HG02870 (cell line): ENCODE measurements around the gene CTU1.
A peak's percentile ranks its signal among the peaks of the same experiment; 100 is the strongest.

ENCODE experiments used
- ATAC-seq: cut with Tn5 transposase; IDR thresholded peaks from one replicate; pipeline ENCODE4 v1.9.1; 2021; ENCODE audit warnings: mild to moderate bottlenecking, moderate library complexity; ENCODE audit not compliant: unreplicated experiment

Gene CTU1

DNA sequence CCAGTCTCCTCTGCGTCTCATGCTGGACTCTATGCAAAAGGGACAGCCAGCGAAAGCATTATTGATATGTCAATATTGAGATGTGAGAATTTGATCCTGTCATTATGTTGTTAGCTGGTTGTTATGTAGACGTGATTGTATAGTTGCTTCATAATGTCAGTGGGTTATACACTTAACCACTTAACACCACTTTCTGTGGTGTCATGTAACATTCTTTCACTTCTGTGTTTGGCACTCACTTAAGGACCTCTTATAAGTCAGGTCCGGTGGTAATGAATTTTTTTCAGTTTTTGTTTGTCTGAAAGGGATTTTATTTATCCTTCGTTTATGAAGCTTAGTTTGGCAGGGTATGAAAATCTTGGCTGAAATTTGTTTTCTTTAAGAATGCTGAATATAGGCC is 26.8 kb upstream of the CTU1 start:
- no peak for ATAC-seq

DNA sequence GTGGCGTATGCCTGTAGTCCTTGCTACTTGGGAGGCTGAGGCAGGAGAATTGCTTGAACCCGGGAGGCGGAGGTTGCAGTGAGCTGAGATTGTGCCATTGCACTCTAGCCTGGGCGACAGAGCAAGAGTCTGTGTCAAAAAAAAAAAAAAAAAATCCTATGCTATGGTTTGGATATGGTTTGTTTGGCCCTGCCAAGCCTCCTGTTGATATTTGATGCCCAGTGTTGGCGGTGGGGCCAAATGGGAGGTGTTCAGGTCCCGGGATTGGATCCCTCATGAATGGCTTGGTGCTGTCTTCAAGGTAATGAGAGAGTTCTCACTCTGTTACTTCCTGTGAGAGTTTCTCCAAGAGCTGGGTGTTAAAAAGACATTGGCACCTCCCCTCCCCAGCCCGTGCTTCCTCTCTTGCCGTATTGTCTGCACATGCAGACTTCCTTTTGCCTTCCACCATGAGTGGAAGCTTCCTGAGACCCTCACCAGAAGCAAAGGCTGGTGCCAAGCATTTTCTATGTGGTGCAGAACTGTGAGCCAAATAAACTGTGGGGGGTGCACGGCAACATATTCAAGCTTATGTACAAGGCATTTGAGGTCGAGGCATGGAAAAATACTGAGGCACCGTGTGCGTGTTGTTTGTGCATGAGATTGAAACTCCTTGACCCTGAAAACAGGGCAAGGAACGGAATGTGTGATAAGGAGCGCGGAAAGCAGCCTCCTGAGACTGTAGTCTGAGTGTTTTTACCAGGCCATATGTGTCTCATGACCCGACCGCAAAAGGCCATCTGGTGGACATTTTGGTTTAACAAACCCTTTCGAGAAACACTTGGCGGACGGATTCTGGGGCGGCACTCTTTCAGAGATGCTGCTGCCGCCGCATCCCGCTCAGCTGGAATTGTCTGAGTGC is 23.8 kb upstream of the CTU1 start:
- no peak for ATAC-seq

DNA sequence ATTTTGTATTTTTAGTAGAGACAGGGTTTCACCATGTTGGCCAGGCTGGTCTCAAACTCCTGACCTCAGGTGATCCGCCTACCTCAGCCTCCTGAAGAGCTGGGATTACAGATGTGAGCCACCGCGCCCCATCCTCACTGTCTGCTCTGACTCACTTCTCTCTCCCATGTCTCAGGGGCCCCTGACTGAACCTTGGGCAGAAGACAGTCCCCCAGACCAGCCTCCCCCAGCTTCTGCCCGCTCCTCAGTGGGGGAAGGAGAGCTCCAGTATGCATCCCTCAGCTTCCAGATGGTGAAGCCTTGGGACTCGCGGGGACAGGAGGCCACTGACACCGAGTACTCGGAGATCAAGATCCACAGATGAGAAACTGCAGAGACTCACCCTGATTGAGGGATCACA is 21.5 kb upstream of the CTU1 start:
- no peak for ATAC-seq

DNA sequence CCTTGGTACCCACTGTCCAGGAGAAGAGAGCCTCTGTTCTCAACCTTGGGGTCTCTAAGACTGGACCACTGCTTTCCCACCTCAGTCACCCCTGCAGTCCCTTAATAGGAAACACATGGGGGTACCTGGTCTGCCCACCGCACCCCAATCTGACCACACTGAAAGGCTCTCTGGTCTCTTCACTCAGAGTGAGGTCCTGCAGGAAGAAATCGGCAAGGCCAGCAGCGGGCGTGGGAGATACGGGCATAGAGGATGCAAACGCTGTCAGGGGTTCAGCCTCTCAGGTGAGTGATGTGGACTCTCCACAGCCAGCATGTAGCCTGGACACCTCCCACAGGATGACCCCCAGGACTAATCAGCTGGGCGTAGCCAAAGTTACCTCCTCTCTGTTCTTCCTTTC is 20.0 kb upstream of the CTU1 start:
- no peak for ATAC-seq

DNA sequence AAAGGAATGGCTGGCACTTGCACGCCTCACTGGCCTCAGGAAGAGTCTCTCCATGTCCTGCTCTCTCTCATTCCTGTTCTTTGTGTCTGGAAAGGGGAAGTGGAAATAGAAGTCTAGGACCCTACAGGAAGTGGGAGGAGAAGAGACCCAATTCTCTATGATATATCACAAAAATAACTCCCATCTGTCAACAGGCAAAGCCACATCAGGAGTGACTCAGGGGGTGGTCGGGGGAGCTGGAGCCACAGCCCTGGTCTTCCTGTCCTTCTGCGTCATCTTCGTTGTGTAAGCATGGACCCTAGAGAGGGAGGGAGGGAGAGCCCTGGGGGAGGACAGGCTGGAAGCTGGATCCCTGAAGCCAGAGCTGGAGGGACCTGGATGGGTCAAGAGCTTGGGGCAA is 19.5 kb upstream of the CTU1 start:
- ATAC-seq = no peak

DNA sequence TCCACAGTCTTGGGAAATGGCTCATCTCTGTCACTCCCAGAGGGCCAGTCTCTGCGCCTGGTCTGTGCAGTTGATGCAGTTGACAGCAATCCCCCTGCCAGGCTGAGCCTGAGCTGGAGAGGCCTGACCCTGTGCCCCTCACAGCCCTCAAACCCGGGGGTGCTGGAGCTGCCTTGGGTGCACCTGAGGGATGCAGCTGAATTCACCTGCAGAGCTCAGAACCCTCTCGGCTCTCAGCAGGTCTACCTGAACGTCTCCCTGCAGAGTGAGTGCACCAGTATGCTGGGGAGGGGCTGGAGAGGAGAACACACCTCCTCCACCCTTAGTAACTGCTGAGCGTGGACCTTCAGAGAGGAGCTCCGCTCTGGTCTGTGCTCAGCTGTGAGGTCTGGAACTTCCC is 18.8 kb upstream of the CTU1 start:
- no peak for ATAC-seq

DNA sequence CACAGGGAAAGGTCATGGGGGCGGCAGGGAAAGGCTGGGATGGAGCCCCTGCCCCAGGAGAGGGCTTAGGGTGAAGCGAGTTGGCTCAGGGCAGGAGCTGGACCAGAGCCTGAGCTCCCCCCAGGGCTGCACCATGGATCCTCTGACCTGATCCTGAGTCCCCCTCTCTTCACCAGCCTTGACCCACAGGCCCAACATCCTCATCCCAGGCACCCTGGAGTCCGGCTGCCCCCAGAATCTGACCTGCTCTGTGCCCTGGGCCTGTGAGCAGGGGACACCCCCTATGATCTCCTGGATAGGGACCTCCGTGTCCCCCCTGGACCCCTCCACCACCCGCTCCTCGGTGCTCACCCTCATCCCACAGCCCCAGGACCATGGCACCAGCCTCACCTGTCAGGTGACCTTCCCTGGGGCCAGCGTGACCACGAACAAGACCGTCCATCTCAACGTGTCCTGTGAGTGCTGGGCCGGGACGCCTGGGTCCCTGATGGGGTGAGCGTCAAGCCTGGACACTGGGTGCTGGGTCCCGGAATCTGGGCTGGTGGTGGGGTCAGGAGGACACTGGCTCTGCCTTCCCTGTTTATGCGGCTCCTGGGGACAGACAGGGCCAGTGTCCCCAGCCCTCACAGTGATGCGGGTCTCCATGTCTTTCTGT is 17.3 kb upstream of the CTU1 start:
- no peak for ATAC-seq

DNA sequence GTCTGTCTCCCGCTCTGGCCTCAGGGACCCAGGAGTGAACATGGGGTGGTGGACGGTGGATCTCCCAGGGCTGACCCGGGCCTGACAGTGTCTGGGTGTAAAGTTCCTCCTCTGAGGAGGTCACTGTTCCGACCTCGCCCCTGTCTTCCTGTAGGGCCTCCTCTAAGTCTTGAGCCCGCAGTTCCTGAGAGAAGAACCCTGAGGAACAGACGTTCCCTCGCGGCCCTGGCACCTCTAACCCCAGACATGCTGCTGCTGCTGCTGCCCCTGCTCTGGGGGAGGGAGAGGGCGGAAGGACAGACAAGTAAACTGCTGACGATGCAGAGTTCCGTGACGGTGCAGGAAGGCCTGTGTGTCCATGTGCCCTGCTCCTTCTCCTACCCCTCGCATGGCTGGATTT is 16.5 kb upstream of the CTU1 start, which contains the start of gene SIGLEC9:
TSS of gene SIGLEC9 (plus strand) at position 178 of the 400 bp plus-strand sequence. CDS start at position 247, 69 bp downstream.
- ATAC-seq = no peak

DNA sequence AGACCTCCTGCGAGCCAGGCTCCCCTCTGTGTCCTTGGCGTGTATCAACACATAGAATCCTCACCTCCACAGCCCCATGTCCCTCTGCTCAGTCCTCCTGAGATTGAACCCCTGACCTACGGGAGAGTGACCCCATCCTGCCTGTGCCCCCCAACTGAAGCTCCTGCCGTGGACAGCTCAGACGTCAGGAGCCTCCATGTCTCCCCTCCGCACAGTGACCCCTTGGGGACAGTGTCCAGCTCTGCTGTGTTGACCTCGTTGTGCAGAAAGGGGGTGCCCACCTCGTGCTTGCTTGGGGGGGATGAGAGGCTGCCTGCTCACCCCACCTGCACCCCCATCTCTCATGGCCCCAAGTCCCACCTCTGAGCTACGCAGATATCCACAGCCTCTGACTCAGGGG is 16.0 kb upstream of the CTU1 start:
- ATAC-seq = no peak

DNA sequence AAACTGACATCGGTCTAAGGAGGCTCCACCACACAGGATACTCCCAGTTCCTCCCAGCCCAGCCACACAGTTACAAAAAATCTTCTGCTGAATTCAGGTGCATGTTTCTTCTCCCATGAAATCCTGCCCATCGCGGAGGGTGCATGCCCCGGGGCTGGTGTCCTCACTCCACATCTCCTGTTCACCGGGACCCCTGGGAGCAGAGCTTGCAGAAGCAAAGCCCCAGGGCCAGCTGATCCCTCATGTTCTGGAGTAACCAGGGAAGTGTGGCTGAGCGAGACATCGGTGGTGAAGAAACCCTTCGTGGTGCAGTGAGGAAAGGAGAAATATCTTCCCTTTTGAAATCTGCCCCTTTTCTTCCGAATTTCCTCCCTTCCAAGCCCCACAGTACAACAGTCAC is 15.6 kb upstream of the CTU1 start:
- no peak for ATAC-seq

DNA sequence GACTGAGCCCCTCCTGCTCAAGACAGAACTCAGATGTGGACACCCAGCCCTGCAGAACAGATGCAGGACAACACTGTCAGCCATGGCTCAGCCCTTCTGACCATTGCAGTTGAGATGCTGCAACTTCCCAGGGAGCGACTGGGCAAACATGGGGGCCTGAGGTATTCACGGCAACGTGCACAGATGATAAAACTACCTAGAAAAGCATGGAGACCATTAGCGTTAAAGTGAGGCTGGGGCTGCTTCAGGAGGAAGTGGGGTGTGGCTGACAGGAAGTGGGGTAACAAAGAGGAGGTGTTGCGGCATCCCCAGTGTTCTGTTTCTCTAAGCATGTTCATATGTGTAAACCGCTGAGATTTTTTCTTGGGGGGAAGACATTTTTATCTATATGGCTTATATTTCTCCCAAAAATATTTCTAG is 15.2 kb upstream of the CTU1 start:
- no peak for ATAC-seq

DNA sequence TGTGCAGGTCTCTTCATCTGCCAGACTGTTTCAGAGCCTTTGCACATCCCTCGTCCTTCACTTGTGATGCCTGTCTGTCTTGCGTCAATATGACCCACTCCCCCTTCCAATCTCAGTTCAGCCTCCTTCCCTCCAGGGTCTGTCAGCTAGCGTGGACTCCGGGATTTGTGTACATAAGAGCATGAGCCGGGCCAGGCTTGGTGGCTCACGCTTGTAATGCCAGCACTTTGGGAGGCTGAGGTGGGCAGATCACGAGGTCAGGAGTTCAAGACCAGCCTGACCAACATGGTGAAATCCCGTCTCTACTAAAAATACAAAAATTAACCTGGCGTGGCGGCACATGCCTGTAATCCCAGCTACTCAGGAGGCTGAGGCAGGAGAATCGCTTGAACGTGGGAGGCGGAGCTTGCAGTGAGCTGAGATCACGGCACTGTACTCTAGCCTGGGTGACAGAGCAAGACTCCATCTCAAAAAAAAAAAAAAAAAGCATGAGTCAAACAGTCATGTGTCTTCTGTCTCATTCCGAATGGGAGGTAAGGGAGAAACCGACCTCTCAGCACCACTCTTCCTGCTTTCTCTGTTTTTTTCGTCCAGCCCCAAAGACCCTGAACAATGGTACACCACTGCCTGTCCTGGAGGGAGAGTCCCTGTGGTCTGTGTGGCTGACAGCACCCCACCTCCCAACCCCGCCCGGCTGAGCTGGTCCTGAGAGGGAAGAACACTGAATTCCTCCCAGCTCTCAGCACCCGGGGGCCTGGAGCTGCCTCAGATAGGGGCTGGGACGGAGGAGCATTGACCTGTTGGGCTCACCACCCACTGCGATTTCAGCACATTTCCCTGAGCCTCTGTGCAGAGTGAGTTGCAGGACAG is 14.1 kb upstream of the CTU1 start:
- no peak for ATAC-seq

DNA sequence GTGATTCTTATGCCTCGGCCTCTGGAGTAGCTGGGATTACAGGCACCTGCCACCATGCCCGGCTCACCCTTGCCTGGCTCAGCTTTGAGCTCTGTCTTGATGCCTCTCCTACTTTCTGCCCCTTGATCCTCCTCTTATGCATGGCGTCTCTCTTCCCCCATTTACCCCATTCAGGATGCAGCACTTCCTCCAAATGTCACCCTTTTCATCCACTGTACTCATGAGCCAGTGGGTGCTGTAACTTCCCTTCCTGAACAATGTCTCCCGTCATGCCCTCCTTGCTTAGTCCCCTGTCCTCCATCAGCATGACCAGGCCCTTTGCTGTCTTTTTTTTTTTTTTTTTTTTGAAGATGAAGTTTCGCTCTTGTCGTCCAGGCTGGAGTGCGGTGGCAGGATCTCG is 13.0 kb upstream of the CTU1 start:
- ATAC-seq = no peak

DNA sequence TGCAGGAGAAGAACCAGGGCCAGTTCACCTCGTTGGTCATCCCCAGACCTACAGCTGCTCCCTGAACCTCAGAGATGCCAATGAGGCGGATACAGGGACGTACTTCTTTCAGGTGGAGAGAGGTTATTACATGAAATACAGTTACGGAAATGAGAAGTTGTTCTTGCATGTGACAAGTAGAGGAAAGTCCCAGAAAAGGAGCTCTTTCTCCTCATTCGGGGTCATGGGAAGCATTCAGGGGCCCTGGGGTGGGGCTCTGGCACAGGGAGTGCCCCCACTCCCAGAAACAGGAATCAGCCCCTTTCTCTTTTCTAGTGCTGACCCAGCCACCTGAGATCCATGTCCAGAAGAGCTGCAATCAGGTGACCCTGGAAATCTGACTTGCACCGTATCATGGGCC is 12.0 kb upstream of the CTU1 start:
- ATAC-seq = no peak

DNA sequence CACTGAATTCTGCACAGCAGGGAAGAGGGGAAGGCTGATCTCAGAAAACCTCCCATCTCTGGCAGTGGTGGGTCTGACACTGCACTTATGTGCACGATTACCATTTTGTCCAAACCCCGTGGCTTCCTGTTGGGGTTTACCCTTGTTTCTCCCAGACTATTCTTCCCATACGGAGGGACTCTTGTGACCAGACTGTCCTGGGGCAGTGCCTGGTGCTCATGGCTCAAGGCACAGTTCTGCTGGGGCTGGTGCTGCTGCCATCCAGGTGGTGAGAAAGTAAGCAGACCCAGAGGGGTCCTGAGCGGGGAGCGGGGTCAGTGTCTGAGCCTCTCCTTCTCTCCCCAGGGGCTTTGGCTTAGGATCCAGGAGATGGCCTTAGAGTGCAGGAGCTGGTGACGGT is 11.4 kb upstream of the CTU1 start:
- no peak for ATAC-seq

DNA sequence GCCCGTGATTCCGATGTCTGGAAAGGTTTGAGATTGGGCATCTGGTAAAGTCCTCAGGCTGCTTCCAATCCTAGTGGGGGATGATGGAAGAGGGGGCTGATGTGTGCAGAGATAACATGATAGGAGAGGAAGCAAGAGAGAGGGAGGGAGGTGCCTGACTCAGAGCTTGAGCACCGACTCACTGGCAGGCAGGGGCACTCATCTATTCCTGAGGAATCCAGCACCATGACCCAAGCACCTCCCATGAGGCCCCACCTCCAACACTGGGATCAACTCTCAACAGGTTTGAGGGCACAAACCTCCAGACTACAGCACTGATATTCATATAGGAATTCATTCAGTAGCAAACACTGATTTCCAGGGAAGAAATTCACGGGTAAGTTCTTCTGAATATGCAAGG is 10.9 kb upstream of the CTU1 start:
- no peak for ATAC-seq

DNA sequence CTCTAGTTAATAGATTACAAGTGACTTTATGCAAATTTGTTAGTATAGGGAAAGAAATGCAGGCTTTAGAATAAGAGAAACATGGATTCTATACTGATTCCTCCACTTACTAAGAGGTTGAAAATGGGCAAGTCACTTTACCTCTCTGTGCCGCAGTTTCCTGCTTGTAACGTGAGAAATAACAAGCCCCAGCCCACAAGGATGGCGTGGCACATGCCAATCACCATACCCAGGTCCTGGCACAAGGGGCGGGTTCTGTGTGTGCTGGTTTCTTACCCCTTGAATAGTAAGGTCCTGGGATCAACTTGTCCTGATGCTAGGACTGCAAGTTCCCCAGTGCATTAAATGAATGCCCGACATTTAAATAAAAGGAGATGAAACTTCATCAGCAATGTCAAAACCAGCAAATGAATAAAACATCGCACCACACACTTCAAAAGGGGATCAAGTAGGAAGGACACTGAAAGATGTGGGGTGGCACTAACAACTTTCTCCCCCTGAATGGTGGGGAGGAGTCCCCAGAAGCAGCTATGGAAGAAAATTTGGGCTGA is 8.6 kb upstream of the CTU1 start:
- ATAC-seq = no peak

DNA sequence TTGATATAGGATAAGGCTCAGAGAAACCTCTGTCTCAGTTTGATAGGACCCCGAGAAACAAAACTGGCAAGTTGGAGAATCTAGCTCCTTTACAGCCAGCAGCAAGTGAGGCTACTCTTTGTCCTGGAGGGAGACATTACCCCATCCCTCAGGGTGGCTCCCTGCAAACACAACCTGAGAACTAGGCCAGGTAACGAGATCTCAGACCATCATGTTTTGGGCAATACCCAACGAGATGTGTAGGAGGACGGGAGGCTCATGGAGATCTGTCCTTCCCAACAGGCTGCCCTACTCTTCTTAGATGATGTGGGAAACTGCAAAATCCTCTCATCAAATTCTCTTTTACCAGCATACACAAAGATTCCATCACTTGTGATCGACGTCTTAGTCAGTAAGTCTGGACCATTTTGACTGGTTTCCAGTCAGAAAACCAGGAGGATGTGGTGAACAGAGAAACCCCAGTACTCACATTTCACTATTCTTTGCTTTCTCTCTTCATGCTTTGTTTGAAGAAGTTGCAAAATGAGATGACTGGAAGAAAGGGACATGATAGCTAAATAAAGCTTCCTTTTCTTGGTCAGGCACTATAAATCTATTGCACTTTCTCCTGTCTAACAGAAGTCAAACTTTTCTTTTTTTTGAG is 6.0 kb upstream of the CTU1 start:
- no peak for ATAC-seq

DNA sequence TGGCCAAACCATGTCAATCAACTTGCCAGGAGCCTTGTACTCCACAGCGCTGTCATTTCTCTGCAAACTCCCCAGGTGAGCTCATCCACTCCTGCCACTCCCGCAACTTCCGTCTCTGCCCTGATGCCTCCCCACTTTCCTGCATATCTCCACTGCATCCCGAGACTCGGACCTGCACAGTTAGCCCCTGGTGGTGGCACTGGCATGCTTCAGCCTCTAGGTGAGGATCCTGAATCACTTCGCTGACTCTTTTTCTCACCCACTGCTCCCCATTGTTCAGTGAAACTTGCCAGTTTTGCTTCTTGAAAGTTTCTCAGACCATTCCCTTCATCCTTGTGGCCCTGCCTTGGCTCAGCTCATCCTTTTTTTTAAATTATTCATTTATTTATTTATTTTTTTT is 3.4 kb upstream of the CTU1 start:
- ATAC-seq = no peak

DNA sequence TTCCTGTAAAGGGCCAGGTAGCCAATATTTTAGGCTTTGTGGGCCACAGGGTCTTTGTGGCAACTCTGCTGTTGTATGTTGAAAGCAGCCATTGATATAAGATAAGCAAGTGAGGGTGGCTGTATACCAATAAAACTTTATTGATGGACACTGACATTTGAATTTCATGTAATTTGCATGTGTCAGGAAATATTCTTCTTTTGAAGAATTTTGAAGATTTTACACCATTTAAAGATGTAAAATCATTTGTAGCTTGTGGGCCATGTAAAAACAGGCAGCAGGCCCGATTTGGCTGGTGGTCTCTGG is 2.4 kb upstream of the CTU1 start:
- no peak for ATAC-seq

DNA sequence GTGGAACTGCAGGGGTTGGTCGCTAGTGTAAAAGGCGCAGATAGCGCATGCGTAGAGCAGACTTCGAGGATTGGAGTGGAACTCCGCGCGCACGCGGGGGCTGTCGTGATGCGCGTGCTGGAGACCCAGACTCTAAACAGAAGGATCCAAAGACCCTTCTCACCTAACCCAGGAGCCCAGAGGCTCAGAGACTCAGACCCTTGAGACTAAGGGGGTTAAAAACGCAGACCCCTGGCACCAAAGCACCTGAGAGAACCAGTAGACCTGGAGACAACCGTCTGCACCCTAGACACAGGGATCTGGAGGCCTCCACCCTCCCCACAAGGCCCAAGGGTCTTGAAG is 567 bp upstream of the CTU1 start:
- peak; percentile 19 for ATAC-seq
